AML-193 (cell line): Measurements from ENCODE around the gene HS3ST1.

Source experiments
- DNase-seq, 2 experiments: peaks; one replicate each; lab custom pipeline; 2025; lab: John Stamatoyannopoulos, UW

HS3ST1 gene

DNA sequence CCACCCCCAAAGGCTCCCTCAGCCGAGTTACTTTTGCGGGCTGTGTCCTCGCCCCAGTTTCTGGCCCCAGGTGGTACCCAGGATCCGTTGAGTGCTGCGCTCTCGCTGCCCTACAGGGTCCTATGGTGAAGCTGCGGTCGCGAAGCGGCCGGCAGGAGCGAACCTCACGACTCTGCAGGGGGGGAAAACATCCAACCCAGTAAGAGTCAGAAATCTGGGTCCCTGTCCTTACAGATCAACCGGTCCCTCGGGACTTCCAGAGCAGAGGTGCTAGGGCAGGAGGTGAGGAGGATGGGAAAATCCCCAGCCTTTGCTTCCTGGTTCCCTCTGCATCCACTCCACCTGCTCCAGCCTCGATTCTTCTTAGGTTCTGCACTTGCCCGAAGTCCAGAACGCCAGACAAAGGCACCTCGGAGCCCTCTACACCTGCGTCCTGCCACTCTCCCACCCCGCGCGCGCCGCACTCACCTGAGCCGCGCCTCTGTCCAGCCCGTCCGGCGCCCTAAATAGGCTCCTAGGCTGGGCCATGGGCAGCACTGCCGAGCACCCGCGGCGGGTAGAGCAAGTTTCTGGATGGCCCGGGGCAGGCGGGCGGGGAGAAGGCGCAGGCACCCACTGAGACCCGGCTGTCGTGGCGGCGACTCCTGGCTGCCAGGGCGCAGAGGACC, at the start of gene HS3ST1:
HS3ST1 (minus strand) TSS at position 664 of the 668 bp plus-strand sequence. CDS start 28,889 bp downstream, outside the sequence.
- no peak for DNase-seq

GRCh38 chr4:11475871-11476270, 47.2 kb upstream of the HS3ST1 start:
- DNase-seq = no peak

DNA sequence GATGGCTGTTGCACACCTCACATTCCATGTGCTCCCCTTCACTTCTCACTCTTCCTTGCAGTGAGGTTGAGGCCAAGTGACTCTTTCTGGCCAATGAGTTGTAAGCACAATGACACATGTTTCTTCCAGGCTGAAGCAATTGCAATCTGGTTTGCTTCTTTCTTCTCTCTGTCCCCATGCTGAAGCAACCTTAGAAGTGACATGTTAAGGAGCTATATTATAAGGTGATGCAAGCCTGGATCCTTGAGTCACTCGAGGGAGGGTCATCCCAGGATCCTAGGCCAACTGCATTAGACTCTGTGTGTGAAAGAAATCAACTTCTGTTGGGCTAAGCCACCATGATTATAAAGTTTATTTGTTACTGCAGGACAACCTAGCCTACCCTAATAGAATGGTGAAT, 45.5 kb upstream of the HS3ST1 start:
- DNase-seq = no peak

- no peak for DNase-seq
Measured at GRCh38 chr4:11472535-11472934, 43.8 kb upstream of the HS3ST1 start.

GRCh38 chr4:11471618-11472017, 42.9 kb upstream of the HS3ST1 start:
- DNase-seq = peak; percentile 81 to 84

- DNase-seq = no peak
Measured at GRCh38 chr4:11471046-11471441, 42.4 kb upstream of the HS3ST1 start.

DNA sequence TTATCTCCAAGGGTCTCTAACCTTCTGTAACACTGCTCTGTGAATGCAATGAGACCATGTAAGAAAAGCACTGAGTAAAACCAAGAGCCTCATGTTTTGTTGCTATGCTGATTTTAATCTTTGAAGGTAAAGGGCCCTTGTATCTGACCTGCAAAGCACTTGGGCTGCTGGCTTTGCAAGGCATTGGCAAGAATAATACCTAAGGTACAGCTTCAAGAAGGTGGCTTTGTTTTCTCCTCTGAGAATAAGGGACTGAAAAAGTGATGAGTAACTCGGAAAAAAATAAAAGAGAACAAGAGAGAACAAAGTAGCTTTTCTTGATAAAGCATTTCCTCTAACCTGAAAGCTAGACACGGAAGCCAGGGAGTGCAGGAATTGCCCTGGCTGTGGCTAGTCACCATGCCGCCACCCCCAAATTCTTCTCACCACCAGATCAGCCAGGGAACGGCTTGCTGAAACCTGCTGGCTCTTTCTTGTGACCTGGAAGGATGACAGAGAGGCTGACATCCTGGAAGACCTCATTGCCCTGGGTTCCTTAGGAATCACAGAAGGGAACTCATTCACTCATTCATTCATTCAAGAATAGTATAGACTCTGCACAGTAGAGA, 41.8 kb upstream of the HS3ST1 start:
- no peak for DNase-seq

GRCh38 chr4:11469650-11470437, 41.1 kb upstream of the HS3ST1 start:
- no peak for DNase-seq

- no peak for DNase-seq
Measured at GRCh38 chr4:11468901-11469300, 40.2 kb upstream of the HS3ST1 start.

DNA sequence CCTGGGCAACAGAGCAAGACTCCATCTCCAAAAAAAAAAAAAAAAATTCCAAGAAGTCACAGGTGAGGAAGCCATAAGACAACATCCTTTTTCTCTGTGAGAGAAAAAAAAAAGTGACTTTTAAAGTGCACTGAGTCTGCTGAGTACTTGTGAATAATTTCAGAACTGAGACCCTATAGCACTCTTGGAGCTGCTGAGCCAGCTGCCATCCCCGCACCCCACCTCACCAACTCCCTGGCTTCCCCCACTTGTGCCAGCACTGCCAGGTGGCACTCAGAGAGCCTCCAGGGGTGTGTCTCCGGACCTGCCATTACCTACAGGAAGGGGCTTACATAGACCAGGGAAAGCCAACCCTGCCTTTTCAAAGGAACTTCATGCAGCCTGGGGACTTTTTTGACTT, 39.2 kb upstream of the HS3ST1 start:
- DNase-seq = no peak

DNA sequence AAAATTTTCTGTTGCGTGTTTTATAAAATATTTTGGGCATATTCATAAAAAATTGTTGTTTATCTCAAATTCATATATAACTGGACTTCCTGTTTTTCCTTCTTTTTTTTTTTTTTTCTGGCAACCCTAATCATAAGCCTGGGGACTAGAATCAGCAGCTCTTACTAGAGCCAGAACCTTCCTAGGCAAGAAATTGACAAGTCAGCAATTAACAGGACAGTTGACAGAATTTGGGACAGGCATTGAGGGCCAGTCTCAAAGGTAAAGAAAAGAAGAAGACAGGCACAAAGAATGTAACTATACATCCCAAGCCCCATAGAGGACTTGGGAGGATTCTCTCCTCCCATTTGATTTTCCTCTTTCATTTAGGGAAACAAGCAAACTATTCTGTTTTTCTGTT, 35.0 kb upstream of the HS3ST1 start:
- no peak for DNase-seq

DNA sequence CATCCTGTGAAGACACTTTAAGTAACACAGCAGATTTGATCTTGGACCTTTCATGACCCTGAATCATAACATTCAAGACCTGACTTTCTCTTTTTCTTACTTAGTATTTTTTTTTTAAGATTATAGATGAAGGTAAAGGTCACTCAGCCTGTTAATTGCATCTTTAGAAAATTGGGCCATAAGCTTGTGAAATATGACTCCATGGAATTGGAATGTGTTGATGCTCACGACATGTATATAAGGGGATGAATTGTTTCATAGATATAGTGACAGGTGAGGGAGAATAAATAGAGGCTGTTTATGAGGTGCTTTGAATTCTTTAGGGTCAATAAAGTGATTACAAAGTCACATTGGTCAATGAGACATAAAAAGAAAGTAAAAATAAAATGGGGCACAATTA, 27.7 kb upstream of the HS3ST1 start:
- no peak for DNase-seq

DNA sequence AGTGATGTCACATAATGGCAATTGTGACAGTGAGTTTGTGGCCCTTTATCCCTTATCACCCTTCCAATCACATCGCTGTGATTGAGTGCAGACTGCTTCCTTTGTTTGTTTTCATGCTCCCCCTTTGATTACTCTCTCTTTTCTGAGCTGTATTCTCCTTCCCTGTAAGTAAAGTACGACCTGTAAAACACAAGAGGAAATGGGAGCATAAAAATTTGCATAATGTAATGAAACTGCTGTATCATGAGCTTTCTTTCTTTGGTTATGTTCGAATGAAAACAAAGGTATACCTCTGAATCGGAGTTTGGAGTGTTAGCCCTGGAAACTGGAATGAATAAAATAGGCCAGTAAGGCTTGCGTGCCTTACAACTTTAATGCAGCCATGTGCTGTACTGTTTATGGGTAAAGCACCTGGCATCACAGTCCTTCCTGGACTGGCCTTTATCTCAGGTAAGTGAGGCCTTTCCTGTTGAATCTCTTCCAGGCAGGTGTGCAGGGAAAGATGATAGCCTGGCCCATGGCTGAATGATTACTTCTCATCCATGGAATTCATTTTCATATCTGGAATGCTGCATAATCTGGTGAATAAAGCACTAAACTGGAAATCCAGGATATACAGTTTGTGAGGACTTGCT, 26.6 kb upstream of the HS3ST1 start:
- no peak for DNase-seq

DNA sequence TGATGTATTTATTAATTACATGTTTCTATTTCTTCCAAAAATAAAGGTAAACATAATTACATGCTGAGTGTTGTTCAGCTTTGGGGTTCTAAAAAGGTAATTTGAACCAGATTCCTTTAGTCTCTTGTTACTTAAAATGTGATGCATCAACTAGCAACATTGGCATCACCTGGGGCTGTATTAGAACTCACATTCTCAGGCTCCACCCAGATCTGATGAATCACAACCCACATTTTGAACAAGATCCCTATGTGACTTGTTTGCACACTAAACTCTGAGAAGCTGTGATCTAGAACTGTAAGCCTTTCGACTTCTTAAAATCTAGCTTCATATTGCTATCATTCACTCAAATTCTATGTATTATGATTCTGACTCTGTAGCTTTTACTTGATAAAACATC, 23.0 kb upstream of the HS3ST1 start:
- no peak for DNase-seq

- no peak for DNase-seq
Measured at GRCh38 chr4:11446155-11446811, 17.6 kb upstream of the HS3ST1 start.

- no peak for DNase-seq
Measured at GRCh38 chr4:11441194-11441556, 12.5 kb upstream of the HS3ST1 start.

- DNase-seq = no peak
Measured at GRCh38 chr4:11440481-11441193, 11.9 kb upstream of the HS3ST1 start.

DNA sequence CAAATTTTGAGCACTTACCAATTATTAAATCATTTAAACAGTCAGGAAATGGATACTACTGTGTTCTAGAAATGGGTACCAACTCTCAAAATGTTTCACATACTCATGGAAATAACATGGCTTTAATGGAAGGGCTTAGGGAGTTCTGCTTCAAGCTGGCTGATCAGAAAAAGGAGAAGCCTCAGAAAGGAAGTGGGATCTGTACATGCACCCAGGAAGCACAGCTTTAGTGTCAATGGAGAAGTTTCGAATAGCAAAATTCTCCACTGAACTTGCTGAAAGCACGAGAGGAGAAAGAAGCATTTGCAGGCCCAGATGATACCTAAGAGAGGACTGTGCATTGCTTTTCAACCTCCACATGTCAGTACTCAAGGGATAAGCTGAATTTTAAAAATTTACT, 11.1 kb upstream of the HS3ST1 start:
- peak; percentile 12 to 14 for DNase-seq

DNA sequence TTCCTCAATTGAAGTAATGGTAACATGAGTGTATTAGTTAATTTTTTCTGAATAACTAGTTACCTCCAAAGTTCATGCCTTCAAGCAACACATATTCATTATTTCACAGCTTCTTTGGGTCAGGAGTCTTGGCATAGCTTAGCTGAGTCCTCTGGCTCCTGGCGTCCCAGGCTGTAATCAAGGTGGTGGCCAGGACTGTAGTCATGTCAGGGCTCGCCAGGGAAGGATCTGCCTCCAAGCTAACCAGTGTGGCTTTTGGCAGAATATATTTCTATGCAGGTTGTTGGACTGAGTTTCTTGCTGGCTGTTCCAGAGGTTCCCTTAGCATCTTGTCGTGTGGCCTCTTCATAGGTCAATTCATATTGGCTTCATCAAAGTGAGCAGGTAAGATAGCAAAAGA, 10.0 kb upstream of the HS3ST1 start:
- DNase-seq = no peak

GRCh38 chr4:11436673-11437072, 8.0 kb upstream of the HS3ST1 start:
- DNase-seq = no peak

DNA sequence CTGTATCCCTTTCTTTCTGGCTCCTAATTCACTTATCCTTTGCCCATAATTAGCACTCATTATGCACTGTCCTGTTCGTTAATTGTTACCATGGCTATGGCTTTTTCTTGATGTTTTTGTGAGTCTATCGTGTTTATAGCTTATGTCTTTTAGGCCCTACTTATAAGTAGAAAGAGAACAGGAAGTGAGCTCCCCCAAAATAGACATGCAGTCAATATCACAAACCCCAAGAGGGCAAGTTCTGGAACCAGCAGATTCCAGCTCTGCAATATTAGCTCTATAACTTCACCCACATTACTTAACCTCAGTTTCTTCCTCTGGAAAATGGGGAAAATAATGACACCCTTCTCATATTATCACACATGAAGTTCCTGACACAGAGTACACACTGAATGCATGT, 7.4 kb upstream of the HS3ST1 start:
- DNase-seq = no peak

DNA sequence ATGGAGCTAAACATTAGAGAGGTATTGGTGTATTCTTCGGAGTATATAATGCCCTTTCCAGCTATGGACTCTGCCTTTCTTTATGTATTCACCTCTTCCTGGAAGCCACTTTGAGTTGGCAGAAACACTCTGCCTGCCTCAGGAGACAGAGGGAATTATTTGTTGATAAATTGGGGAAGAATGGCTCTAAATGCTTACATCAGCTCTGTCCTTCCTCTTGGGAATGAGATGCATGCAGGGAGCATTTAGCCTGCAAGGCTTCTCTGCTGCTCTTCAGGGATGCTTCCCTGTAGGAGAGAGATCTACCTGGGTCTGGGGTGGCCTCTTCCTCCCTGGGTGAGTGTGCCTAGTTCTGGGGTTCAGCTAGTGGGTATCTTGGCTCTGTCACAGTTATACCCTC, 6.9 kb upstream of the HS3ST1 start:
- no peak for DNase-seq
